MM.1S (cell line): ENCODE data around the gene XXYLT1.
"Not testable (repeated sequence)": the region's sequence is repeated elsewhere in the genome, so short reads cannot be mapped to it uniquely, and the experiment has no call there.

ENCODE experiments used
- DNase-seq: peaks from one replicate; pipeline ENCODE4 v3.0.0-alpha.2; 2015
- H2AFZ ChIP-seq: fragments of 300-600 bp; sonication (generic); 2 replicates; pipeline ENCODE4 v1.6.0; 2016; ENCODE audit warnings: antibody characterized with exemption, low read length
- H3F3A ChIP-seq: fragments of 300-600 bp; sonication (generic); 2 replicates; pipeline ENCODE4 v1.6.1; 2016; ENCODE audit warnings: mild to moderate bottlenecking, antibody characterized with exemption, low read length, moderate library complexity, mixed read lengths; ENCODE audit not compliant: insufficient read depth
- H3K27ac ChIP-seq: fragments of 300-600 bp; sonication (generic); 2 replicates; pipeline ENCODE4 v1.5.1; 2016; ENCODE audit warnings: mild to moderate bottlenecking, low read length
- H3K27me3 ChIP-seq: fragments of 300-600 bp; sonication (generic); replicated peaks from 2 replicates; pipeline ENCODE4 v1.6.0; 2016; ENCODE audit warnings: low read length; ENCODE audit not compliant: insufficient read depth
- H3K36me3 ChIP-seq: fragments of 300-600 bp; sonication (generic); replicated peaks from 2 replicates; pipeline ENCODE4 v1.6.1; 2016; ENCODE audit warnings: mild to moderate bottlenecking, low read length, mixed read lengths; ENCODE audit not compliant: insufficient read depth
- H3K4me1 ChIP-seq: fragments of 300-600 bp; sonication (generic); 2 replicates; pipeline ENCODE4 v1.6.1; 2016; ENCODE audit warnings: low read length, mixed read lengths
- H3K4me2 ChIP-seq: fragments of 300-600 bp; sonication (generic); 2 replicates; pipeline ENCODE4 v1.6.0; 2016; ENCODE audit warnings: low read depth, low read length
- H3K4me3 ChIP-seq: fragments of 300-600 bp; sonication (generic); 2 replicates; pipeline ENCODE4 v1.5.1; 2016; ENCODE audit warnings: low read length, mixed read lengths
- H3K79me2 ChIP-seq: fragments of 300-600 bp; sonication (generic); 2 replicates; pipeline ENCODE4 v1.6.1; 2016; ENCODE audit warnings: mixed run types, low read length, mixed read lengths
- H3K9ac ChIP-seq: fragments of 300-600 bp; sonication (generic); 2 replicates; pipeline ENCODE4 v1.6.1; 2016; ENCODE audit warnings: low read length, mixed read lengths
- H3K9me2 ChIP-seq: fragments of 300-600 bp; sonication (generic); replicated peaks from 2 replicates; pipeline ENCODE4 v1.6.1; 2016; ENCODE audit warnings: mild to moderate bottlenecking, low read length, mixed read lengths; ENCODE audit not compliant: insufficient read depth
- H3K9me3 ChIP-seq: fragments of 300-600 bp; sonication (generic); replicated peaks from 2 replicates; pipeline ENCODE4 v1.6.1; 2016; ENCODE audit warnings: mild to moderate bottlenecking, low read length, mixed read lengths; ENCODE audit not compliant: insufficient read depth
- H4K20me1 ChIP-seq: fragments of 300-600 bp; sonication (generic); 2 replicates; pipeline ENCODE4 v1.6.1; 2016; ENCODE audit warnings: mild to moderate bottlenecking, low read length, moderate library complexity, mixed read lengths; ENCODE audit not compliant: insufficient read depth
- CTCF ChIP-seq: fragments of 300-600 bp; sonication (generic); IDR thresholded peaks from 2 replicates; pipeline ENCODE4 v1.5.1; 2016; ENCODE audit warnings: antibody characterized with exemption, low read length, mixed read lengths
- EZH2 ChIP-seq: fragments of 300-600 bp; sonication (generic); optimal IDR thresholded peaks from 2 replicates; pipeline ENCODE3; 2017; ENCODE audit warnings: low read depth, mild to moderate bottlenecking, antibody characterized with exemption, low read length, mixed read lengths
- EZH2phosphoT487 ChIP-seq: fragments of 300-600 bp; sonication (generic); IDR thresholded peaks from 2 replicates; pipeline ENCODE4 v1.6.1; 2018; ENCODE audit warnings: antibody characterized with exemption, low read length

Gene XXYLT1

GRCh38 chr3:195109098-195109657 lies 161.8 kb downstream of the XXYLT1 start:
- Histone ChIP-seq H3K4me2 (no peak overlapping the region), H3K27ac (no peak overlapping the region), H2AFZ (no peak overlapping the region), H3K4me3 (no peak overlapping the region), H3F3A (no peaks in the 10 kb centered on the region), H3K36me3 (no peaks in the 10 kb centered on the region), H3K9me2 (no peaks in the 10 kb centered on the region), H3K27me3 (no peaks in the 10 kb centered on the region), H3K79me2 (no peaks in the 10 kb centered on the region), H4K20me1 (no peaks in the 10 kb centered on the region), H3K9ac (no peak overlapping the region), H3K4me1 (no peaks in the 10 kb centered on the region), H3K9me3 (no peaks in the 10 kb centered on the region)
- TF ChIP-seq EZH2phosphoT487 = no peak
- no peak for TF ChIP-seq EZH2
- TF ChIP-seq CTCF = no peak
- DNase-seq = no peak

- H3K4me1 ChIP-seq = no peaks in the 10 kb centered on the region
- no peak overlapping the region for H3K9ac ChIP-seq
- H3K27ac ChIP-seq = no peak overlapping the region
- no peak for DNase-seq
- H3K4me2 ChIP-seq = no peak overlapping the region
- no peaks in the 10 kb centered on the region for H3K9me3 ChIP-seq
- H3F3A ChIP-seq = no peaks in the 10 kb centered on the region
- no peaks in the 10 kb centered on the region for H4K20me1 ChIP-seq
- no peaks in the 10 kb centered on the region for H3K36me3 ChIP-seq
- no peak overlapping the region for H3K4me3 ChIP-seq
- no peaks in the 10 kb centered on the region for H3K9me2 ChIP-seq
- H3K27me3 ChIP-seq = no peaks in the 10 kb centered on the region
- H2AFZ ChIP-seq = no peak overlapping the region
- TF ChIP-seq EZH2 = no peak
- TF ChIP-seq EZH2phosphoT487 = no peak
- no peak for TF ChIP-seq CTCF
- no peaks in the 10 kb centered on the region for H3K79me2 ChIP-seq
These were observed 163.4 kb downstream of the XXYLT1 start for GRCh38 chr3:195107593-195107992.

- not testable (repeated sequence) for H3K27ac ChIP-seq
These were observed 163.9 kb downstream of the XXYLT1 start for GRCh38 chr3:195107031-195107430.

GRCh38 chr3:195106418-195106906 lies 164.5 kb downstream of the XXYLT1 start:
- H3K36me3 ChIP-seq = no peaks in the 10 kb centered on the region
- no peaks in the 10 kb centered on the region for H3K27me3 ChIP-seq
- TF ChIP-seq CTCF (peak; percentile 100), EZH2phosphoT487 (no peak)
- H3K9me3 ChIP-seq = no peaks in the 10 kb centered on the region
- no peaks in the 10 kb centered on the region for H3K9me2 ChIP-seq
- no peaks in the 10 kb centered on the region for H3F3A ChIP-seq
- peak overlapping the region; percentile 35 for H3K4me3 ChIP-seq
- peaks cover 1% of the 10 kb centered on the region for H3K4me1 ChIP-seq
- no peak overlapping the region for H3K9ac ChIP-seq
- peak overlapping the region; percentile 77 for H3K4me2 ChIP-seq
- H2AFZ ChIP-seq = peak overlapping the region; percentile 29; the same call in 1 of the 2 replicates
- H4K20me1 ChIP-seq = no peaks in the 10 kb centered on the region
- no peaks in the 10 kb centered on the region for H3K79me2 ChIP-seq
- H3K27ac ChIP-seq = no peak overlapping the region
- peak; percentile 64 for DNase-seq

More at GRCh38 chr3:195107031-195107430, 163.9 kb downstream of the XXYLT1 start:
- DNase-seq, H2AFZ ChIP-seq, H3K9me2 ChIP-seq, H3K27me3 ChIP-seq, H3K36me3 ChIP-seq, H3K79me2 ChIP-seq, H3K4me3 ChIP-seq, H3F3A ChIP-seq, H4K20me1 ChIP-seq, H3K9me3 ChIP-seq, H3K4me2 ChIP-seq, H3K9ac ChIP-seq, H3K4me1 ChIP-seq: not testable (repeated sequence)
